HG03280 (cell line): Measurements from ENCODE around the gene SOX6.

Experiments
- ATAC-seq: cut with Tn5 transposase; IDR thresholded peaks from one replicate; pipeline ENCODE4 v1.9.1; 2021; ENCODE audit warnings: mild to moderate bottlenecking, moderate library complexity; ENCODE audit not compliant: unreplicated experiment

Gene SOX6

DNA sequence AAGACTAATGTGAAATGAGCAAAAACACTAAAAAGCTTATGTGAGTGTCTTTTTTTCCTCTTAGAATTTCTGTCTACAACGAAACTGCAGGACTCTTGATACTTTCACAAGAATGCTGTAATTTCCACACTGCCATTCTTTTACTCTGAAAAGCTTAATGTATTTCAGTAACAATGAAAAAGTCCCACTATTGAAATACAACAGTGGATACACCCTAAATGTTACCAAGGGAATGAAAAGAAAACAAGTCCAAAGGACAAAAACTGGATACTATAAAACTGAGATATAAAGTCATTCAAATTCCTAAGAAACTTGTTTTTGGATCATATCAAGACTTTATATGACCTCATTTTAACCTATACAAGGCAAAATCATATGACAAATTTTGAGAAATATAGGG lies 77.4 kb downstream of the SOX6 start:
- no peak for ATAC-seq

DNA sequence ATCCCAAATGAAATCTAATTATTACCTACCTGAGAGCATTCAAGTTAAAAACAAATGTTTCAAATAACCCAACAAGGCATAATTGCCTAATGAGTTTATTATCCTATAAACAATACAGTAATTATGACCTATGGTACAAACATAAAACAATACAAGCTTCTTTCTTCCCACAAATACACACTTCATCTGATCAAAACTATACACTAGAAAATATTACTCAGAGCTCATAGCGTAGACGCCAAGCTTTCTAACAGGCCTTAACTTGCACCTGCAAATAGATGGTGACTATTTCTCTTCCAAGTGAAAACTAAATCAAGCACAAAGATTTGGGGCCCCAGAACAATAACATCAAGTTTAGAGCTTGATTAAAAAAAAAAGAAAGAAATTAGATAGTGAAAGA lies 78.1 kb downstream of the SOX6 start:
- ATAC-seq = no peak

DNA sequence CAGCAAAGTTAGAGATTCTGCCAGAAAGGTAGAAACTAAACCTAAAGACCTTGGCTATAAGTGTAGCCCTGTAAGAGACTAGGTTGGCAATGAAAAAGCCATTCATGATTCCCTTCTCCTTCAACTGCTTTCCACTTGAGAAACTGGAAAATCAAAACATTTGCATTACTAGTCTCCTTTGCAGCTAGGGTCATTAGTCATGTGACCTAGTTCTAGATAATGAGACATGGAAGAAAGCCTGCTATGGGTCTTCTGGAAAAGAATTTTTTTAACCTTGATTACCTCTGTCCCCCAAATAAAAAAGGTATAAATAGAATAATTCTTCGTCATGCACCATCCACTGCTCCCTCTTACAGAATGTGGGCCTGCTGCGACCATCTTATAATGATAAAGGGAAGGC lies 80.1 kb downstream of the SOX6 start:
- ATAC-seq = no peak

DNA sequence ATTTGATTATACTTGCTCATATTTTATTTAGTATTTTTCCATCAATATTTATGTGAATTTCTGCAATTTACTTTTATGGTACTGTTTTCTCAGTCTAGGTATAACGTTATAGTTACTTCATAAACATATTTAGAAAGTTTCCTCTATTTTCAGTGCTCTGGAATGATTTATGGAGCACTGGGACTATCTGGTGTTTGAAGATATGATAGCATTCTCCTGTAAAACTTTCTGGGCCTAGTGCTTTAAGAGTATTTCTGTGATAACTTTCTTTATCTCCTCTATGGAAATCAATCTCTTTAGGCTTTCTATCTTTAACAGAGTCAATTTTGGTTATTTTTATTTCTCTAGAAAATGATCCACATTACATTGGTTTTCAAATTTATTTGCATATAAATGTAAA lies 85.1 kb downstream of the SOX6 start:
- ATAC-seq = no peak

DNA sequence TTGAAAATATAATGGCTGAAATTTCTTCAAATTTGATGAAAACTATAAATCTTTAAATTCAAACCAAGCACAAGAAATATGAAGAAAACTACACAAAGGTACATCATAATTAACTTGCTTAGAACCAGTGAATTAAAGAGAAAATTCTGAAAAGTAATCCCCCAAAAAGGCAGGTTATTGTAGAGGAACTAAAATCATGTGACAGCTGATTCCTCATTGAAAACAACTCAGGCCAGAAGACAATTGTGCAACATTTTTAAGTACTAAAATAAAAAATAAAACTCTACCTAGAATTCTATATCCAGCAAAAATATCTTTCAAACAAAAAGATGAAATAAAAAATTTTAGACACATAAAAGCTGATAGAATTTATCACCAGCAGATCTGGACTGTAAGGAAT lies 90.3 kb downstream of the SOX6 start:
- ATAC-seq = no peak

DNA sequence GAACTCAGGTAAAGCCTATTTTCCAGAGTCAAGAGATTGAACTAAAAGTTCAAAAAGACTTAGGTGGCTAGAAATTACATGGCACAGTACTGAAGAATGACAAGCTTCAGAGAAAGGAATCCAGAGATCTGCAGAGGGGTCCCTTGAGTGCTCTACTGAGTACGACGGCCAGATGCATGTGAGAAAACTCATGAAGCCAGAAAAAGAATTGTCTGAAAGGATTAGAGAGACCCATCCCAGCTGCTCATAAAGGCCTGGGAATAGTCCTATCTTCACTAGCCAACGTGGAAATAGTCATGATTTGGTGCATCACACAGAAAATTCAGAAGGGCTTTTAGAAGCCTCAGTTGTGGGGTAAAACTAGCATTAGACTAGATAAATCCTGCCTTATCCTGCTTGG lies 91.3 kb downstream of the SOX6 start:
- ATAC-seq = no peak

DNA sequence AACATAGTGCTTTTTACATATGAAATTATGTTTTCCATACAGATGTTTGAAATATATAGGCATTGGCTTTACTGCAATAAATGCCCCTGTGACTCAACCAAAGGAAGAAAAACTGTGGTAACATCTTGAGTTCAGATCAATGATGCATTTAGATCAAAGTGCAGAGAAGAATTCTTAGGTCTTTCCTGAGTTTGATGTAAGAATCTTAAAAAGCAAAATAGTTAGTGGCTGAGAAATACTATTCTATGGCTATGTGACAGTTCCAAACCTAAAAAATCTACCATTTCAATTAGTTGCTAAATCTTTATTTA lies 93.7 kb downstream of the SOX6 start:
- no peak for ATAC-seq

DNA sequence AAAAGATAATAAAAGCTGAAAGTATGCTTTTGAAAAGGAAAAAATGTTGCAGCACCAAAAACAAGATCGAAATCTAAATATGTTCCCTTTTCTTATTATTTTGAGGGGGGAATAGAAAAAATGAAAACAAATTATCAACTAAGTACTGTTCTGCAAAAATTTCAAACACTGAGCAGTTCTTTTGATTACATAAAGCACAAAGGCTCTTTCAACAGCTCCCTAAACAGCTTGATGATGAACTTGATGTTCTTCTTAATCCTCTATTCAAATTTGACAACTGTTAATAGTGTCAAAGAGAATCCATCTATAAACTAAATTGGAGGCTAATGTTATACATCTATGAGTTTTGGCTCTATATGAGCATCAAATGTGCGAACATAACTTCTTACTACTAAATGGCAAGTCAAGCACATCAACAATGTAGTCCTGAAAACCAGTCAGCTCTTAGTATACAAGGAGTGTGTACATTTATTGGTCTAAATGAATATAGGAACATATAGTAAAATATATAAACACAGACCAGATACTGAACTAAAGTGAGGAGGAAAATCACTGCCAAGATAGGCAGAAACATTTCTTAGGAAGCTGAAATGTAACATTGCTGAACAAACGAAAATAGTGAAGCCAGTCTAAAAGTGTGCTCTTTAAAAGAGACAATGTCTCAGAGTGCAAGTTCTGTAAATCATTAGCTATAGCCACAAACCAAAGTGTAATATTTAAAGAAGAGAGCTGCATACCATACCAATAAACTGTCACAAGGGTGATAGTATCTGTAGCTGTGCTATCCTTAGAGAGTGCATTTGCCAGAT lies 94.3 kb downstream of the SOX6 start:
- no peak for ATAC-seq

DNA sequence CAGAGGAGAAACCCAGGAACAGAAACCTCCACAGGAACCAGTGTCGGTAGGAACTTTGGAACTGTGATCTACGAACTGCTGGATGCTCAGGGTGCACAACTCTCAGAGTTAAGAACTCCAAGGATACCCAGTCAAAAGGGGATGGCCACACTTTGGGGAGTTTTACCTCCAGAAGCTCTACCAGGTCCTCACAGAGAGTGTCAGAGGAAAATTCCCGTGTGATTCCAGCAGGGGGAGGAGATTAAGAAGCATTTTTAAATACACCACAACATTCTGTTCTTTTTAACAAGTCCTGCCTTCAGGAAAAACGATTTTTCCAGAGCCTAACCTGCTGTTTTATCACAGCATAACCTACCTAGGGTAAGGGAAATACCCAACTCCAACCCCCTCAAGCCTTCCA lies 104.0 kb downstream of the SOX6 start:
- ATAC-seq = no peak

DNA sequence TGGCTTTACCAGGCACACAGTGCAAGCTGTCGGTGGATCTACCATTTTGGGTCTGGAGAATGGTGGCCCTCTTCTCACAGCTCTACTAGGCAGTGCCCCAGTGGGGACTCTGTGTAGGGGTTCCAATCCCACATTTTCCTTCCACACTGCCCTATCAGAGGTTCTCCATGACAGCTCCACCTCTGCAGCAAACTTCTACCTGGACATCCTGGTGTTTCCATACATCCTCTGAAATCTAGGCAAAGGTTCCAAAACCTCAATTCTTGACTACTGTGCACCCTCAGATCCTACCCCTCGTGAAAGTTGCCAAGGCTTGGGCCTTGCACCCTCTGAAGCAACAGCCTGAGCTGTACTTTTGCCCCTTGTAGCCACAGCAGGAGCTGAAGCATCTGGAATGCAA lies 108.1 kb downstream of the SOX6 start:
- no peak for ATAC-seq

DNA sequence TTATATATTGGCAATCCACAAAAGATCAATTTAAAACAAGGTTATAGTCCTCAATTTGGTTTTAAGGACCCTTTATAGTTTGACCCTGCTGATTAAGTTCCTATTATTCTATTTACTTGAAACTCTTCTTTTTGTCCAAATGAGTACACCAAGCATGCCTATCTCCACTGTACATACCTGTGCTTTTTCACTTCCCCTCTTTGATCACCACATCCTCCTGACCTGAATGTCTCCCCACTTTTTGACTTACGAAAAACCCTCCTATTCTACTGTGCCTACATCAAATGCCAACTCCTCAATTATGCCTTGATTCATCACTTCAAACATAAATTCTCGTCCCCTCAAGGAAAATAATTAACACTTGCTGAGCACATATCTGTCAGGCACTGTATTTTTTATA lies 113.5 kb downstream of the SOX6 start:
- ATAC-seq = peak; percentile 70

DNA sequence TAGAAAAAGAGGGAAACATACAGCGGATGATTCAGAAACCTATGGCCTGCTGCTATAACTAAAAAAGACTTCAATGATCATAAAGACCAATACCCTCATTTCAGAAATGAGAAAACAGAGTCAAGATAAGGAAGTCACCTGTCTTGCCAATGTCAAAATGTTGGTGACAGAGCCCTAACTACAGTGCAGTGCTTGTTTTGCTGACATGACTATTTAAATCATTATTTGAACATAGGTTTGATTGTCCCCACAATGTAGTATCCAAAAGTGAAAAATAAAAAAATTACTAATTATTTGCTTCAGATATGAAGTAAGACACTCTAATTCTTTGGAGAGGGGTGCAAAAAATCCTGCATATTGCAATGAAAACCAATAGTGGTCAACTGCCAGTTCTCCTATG lies 115.7 kb downstream of the SOX6 start:
- no peak for ATAC-seq

DNA sequence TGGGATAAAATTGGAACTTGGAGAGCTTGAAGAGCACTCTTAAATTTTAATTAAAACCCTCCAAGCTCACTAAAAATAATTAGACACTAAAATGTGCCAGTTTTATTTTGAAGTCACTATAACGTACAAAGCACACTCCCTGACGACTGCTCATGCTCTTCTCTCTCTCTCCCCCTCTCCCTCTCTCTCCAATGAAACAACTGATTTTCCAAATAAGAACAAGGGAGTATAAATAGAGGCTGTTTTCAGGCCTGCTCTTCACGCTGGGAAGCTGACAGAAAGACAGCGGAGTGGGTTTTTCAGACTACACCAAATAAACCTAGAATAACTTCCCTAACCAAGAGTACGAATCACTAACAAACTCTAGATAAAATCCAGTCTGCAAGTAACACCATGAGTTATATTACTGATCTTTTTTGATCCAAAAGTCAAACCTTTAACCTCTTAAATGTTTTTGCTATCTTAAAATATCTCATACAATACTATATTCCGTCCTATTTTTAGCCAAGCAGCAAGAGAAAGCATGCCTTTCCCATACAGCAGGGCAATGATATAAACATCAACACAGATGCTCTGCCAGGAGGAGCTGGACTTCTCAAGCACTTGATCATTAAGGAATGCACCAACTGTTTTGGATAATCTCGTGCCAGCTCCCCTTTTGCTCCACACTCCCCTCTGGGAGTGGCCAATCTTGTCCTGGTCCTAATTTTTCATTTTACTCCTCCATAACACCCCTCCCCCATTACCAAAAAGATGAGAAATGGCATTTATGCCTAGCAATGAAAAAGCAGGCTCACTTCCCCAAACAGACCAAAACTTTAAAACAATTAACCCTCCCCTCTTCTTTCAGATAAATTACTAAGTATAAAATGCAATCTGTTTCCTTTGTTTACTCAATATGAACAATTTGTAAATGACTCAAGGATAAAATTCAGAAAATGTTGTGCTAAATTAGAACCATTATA lies 116.9 kb downstream of the SOX6 start:
- ATAC-seq = no peak

DNA sequence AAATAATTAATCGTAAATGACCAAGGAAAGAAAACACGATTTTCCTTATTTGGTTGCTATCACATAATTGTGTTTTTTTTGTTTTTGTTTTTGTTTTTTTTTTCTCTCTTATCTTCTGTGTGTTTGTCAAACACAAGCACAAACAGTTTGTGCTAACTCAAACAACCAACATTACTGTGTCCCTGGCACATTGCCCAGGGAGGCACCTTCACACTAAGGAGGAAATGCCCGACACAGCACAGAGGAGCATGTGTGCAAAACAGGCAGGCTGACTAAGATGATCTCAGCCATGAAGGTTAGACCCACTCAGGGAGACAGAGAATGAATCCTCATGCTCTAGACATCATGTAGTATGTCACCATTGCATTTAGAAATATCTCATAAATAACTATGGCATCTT lies 130.1 kb downstream of the SOX6 start:
- no peak for ATAC-seq

DNA sequence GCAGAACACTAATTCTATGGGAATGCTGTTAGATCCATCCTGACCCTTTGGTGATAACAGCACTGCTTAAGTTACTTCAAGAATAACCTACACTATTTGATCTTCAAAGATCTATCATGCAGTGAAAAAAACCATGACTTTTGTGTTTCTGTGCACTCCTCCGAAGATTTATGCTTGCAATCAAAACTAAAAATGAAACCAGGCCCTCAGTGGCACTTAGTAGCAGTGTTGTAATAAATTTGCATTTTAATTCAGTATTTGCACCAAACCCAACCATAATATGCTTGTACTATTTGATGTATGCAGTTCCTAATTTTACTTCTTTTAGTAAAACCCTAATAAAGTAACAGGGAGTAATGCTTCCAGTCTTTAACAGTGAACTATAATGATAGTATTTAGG lies 130.7 kb downstream of the SOX6 start:
- ATAC-seq = no peak

DNA sequence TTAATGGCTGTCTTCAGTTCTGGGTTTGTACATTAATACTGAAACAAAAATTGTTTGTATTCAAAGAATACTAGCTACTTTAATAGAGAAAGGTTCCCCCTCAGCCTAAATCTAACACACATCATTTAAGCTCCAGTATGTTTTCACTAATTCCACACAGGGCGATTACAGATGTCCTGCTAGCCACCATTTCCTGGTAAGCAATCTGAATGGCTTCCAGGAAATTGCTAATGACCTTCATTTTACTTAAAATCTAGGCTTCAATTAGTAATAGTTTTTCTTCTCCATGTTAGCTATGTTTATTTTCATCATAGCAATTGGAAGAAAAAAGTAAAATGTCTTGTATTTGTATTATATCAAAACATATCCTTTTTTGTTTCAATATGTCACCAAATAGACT lies 132.8 kb downstream of the SOX6 start:
- no peak for ATAC-seq

DNA sequence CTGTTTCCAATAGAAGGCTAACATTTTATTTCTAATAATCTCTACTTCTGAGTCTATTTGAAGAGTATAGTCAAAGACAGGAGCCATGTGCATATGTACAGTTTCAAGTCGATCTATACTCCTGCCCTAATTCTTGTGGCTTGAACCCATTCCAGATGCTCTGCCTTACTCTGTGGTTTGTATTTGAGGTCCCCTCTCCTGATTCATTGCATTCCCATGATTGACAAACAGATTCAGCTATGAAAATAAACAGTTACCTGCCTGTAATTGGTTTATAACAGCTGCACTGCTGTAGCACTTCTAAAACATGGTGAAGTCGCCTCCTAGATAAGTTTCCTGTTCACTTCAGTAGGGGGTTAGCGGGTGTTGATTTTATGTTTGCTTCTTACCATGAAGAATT lies 138.7 kb downstream of the SOX6 start:
- ATAC-seq = no peak

DNA sequence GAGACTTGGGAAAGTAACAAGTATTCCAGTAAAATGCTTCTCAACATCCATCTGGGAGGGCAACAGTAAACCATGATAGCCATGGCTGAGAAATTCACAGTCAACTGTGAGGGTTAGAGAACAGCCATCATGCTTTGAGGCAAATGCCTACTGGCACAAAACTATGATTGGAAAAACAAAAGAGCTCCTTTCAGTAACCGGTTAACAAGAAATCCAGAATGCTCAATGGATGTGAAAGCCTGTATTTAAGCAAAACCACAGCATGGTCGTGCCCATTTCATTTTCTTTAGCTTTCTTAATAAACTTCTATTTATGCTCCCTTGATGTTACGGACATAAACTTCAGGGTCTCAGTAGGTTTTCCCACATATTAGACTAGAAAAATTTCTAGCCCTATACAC lies 139.5 kb downstream of the SOX6 start:
- no peak for ATAC-seq

DNA sequence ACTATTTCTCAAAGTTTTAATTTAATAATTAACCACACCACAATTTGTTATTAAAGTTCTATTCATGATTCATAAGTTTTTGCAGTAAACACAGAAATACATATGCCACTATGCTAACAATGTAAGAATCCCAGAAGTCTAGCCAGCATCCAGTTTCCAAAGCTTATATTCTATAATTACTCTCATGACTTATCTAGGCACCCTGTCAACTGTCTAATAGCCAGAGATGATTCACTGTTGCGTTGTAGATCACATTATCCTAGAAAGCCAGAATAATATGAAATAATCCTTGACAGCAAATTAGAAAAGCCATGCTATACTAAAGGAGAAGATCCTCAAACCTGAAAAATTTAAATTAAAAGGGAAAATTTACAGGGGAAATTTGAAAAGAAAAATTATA lies 141.0 kb downstream of the SOX6 start:
- ATAC-seq = no peak

DNA sequence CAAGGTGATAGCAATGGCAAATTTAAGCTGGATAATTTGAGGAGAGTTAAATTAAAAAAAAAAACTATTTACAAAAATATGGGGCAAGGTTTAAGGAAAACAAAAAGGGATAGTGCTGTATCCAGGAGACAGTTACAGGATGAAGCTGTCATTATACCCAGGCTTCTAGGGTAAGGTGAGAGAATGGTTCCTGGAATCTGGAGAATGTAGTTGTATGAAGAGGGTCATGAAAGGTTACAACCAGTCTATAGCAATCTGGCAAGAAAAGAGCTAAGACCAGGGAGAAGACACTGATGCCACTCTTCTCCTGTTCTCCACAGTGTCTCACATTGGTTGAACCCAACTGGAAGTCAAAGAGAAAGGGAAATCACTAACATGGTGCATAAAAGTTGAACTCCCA lies 144.9 kb downstream of the SOX6 start:
- ATAC-seq = no peak

DNA sequence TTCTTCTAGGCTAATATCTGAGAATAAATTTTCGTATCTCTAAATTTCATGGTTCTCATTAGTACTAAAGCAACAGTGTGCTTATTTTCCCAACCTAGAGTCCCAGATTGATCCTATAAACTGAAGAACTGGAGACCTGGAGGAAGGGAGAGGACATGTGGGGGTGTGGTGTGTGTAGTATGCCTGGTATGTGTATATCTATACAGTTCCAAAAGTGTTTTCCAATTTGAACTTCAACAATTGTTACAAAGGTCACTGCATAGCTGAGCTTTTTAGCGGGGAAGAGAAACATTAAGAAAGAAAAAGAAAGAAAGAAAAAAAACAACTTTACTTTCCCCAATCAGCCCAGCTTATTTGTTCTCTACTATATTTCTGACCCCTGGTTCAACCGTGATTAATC lies 152.1 kb downstream of the SOX6 start:
- ATAC-seq = no peak

DNA sequence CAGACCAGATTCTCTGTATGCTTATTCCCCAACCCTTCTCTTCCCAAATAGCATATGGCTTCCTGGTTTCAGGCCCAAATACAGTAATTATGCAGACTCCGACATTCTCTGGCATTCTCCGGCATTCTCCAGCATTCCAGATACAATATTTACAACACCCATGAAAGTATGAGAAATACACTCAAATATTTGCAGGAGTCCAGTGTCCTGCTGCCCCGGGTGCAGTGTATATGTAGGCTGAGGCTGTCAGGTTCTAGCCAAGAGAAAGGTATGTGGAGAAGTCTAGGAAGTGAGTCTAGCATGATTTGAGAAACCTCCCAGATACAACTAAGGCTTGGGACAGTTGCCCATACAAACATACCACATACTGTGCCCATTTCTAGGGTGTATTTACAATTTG lies 160.7 kb downstream of the SOX6 start:
- no peak for ATAC-seq
